Activated effector memory CD4-positive, alpha-beta T cell treated with anti-CD3 and anti-CD28 coated beads, Interleukin-2, amount 50 U/mL, for 16 hours (primary cell): Measurements from ENCODE around the gene STRBP.
"Not testable (repeated sequence)": the region's sequence is repeated elsewhere in the genome, so short reads cannot be mapped to it uniquely, and the experiment has no call there.

ENCODE experiments used
- DNase-seq: peaks from one replicate; pipeline ENCODE4 v3.0.0-alpha.2; 2020

Gene STRBP

DNA sequence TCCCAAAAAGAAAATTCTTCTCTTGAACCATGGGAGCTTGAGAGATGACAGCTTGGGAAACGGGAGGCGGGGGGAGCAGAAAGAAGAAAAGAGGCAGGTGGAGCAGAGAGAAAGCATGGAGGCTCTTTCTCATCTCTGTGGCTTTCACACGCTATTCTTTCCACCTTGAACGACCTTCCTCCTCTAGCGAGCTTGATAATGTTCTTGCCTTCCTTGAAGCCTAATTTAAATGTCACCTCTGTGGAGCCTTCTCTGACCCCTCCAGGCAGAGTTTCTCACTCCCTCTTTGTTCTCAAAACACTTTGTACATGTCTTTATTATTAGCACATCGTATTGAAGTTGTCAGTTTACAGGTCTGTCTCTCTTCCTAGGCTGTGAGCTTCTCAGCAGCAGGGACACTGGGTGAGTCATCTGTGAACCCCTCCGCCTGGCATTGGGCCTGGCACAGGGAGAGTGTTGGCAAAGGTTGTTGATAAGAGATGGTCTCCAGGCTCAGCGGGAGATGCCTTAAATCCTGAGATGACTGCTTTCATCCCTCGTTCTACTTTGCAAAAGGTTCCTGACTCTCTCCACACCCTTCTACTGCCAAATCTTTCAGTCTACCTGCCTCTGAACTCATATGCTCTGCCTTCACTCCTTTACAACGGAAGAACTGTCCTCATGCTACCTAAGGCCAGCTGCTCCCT is 14.1 kb upstream of the STRBP start:
- DNase-seq, result no peak

DNA sequence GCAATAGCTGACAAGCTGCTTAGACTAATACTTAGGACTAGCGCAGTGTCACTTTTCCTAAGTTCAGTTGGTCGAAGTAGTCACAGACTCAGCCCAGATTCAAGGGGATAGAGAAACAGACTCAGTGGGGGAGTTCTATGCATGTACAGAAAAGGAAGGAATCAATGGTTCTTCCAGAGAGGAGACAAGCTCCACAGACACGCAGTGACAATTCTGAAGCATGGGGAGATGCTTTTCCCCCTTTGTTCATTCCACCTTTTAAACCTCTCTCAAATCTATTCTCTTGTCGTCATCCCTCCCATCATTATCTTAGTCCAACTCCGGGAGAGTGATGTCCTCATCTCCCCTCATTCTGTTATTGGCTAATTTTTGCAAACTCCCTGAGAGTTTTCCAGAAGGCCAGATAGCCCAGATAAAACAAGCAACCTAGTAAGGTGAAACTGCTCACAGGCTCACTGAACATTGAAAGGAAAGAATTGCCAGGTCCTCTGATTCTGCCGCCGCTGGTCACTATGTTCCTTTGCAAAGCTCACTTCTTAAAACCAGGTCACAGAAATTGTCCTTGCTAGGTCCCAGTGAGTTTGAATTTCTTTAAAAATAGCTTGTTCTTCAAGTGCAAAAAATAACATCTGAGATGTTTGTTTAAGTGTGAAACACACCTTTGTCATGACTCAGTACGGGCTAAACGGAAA is 13.4 kb upstream of the STRBP start:
- no peak for DNase-seq

DNA sequence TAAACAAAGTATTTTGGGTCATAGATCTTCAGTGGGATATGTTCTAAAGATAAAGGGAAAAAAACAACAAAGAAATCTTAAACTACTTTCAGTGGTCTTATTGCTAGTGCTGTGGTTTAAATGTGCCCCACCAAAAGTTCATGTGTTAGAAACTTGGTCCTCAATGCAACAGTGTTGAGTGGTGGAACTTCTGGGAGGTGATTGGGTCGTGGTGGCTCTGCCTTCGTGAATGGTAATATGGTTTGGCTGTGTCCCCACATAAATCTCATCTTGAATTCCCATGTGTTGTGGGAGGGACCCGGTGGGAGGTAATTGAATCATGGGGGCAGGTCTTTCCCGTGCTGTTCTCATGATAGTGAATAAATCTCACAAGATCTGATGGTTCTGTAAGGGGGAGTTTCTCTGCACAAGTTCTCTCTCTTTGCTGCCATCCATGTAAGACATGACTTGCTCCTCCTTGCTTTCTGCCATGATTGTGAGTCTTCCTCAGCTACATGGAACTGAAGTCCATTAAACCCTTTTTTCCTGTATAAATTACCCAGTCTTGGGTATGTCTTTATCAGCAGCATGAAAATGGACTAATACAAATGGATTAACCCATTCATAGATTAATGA is 10.6 kb upstream of the STRBP start:
- not testable (repeated sequence) for DNase-seq

DNA sequence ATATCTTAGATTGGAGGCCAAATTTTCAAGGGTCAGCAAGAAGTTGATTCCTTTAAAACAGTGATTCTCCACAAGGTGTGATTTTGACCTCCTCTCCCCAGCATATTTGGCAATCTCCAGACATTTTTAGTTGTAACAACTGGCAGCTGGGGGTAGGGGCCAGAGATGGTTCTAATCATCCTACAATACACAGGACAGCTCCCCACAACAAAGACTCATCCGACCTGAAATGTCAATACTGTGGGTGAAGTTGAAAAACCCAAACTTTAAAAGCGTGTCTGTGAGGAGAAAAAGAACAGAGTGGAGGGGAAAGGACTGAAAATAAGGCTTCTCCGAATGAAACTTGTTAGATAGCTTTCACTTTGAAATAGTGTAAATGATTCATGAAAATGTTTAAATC is 10.0 kb upstream of the STRBP start:
- DNase-seq, result no peak

DNA sequence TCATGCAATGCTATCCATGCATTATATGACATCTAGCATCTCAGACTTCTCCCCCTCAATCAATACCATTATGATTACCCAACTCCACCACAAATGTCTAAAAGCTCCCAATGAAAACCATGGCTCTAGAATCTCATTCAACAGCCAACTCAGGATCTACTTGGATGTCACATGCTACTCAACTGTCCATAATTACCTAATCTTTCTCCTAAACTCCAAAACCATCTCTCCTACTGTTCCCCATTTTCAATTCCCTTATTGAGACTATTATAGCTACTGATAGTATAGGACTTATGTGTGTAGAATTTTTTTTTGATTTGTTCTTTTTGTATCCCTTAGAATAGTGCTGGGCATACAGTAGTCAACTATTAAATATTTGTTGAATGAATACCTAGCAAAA is 8.2 kb upstream of the STRBP start:
- no peak for DNase-seq

DNA sequence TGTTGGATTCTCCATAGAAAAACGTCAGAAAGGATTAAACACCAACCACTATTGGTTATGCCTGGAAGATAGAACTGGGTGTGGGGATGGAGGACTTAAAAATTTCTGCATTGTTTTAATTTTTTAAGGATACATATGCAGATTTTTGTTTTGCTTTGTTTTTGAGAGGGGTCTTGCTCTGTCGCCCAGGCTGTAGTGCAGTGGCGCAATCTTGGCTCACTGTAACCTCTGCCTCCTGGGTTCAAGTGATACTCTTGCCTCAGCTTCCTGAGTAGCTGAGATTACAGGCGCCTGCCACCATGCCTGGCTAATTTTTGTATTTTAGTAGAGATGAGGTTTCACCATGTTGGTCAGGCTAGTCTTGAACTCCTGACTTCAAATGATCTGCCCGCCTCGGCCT is 2.7 kb upstream of the STRBP start:
- not testable (repeated sequence) for DNase-seq

DNA sequence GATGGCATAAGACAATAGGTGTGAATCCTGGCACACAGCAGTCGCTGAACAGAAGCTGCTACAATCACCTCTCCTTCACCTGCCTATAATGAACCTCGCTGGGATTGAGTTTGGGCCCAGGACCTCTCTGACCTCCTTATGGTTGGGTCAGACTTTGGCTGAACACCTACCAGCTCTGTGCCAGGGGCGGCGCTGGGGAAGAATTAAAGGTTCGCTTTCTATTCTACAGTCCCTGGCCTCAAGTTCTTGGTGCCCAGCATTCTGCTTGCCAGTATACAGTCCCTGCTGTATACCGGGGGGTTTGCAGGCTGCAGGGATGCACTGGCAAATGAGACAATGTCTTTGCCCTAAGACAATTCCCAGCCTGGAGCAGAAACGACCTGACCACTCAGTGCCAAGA is 895 bp upstream of the STRBP start:
- no peak for DNase-seq

DNA sequence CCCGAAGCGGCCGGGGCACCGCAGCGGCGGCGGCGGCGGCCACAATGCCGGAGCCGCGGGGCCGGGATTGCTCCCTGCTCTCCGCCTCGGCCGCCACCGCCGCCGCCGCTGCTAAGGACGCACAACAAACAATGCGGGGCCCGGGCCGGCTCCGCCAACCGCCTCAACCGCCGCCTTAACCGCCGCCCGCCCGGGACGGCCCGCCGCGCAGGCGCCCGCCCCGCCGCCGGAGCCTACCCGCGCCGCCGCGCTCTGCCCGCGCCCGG is 254 bp downstream of the STRBP start:
- DNase-seq, result no peak

DNA sequence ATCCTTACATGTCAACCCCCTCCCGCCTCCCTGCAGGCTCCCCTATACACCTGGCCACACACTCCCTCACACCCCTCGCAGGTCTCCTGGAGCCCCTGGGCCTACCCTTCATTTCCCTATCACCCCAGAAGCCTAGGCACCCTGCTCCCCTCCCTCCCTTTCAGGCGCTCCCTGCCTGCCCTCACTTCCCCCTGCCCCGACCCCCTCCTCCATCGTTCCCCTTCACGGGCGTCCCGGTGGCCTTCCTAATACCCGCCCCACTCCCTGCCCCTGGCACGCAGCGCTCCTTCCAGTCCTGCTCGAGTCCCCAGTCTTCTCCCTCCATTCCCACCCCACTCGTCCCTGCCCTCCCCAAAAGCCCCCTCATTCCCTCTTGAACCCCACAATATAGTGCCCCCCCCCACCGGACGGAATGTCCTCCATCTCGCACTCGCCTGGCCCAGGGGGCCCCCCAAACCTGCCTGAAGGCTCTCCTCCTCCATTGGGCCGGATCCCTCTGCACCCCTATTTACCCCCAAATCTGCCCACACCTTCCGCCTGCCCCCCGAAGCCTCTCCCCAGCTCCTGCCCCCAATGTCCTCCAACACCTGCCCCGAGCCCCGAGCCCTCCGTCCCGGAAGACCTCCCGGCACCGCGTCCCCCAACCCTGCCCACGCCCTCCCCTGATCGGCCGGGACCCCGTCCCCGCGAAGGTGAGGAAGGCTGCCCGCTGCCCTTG is 746 bp downstream of the STRBP start:
- no peak for DNase-seq

DNA sequence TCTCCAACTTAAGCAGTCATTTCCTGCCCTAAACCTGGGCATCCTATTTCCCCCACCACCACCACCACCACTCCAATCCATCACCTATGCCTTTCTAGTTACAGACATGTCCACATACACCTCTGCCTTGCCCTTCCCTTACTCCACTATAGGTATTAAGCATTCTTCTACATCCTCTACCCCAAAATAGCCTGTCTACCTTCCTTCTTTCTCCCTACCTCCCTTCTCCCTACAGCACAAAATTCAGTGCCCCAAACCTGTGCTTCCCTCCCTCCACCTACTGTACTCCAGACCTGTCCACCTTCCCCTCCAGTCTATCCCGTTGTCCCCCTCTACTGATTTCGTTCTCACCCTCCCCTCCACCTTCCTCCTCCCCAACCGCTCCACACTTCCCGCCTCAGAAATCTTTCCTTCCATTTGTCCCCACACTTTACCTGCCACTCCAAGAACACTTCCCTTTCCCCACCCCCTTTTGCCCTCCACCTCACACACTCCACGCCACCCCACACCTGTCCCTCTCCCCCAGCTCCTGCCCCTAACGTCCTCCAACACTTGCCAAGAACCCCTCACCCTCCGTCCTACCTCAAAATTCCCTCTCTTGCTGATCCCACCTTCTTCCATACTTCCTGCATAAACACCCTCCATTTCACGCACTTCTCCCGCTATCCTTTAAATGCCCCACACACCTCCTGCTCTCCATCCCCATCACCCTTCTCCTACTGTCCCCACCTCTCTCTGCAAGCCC is 1.6 kb downstream of the STRBP start:
- no peak for DNase-seq

DNA sequence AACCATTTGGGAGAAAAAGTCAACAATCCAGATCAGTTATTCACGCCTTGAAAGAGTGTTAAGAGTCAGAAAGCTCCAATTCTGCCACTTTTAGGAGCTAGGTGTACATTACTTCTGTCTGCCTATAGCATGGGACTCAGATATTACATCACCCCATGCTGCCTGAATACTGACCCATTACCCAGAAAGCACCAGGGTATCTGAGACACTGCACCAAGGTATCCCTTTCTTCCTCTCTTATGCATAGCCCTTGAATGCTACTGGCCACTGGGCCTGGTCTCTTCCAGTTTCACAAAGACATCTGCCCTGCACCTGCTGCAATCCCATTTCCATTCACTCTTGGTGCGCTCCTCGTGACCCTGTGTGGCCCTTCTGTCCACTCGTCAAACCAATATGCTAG is 2.6 kb downstream of the STRBP start:
- DNase-seq, result no peak

DNA sequence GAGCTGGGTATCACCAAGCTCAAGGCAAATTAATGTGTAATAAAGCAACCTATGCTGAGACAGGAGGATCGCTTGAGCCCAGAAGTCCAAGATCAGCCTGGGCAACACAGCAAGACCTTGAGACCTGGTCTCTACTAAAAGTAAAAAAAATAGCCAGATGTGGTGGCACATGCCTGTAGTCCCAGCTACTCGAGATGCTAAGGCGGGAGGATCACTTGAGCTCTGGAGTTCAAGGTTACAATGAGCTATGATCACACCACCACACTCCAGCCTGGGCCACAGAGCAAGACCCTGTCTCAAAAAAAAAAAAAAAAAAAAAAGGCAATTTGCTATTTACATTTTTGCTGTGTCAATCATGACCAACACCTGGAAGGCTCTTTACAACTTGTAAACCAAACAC is 5.2 kb downstream of the STRBP start:
- no peak for DNase-seq

DNA sequence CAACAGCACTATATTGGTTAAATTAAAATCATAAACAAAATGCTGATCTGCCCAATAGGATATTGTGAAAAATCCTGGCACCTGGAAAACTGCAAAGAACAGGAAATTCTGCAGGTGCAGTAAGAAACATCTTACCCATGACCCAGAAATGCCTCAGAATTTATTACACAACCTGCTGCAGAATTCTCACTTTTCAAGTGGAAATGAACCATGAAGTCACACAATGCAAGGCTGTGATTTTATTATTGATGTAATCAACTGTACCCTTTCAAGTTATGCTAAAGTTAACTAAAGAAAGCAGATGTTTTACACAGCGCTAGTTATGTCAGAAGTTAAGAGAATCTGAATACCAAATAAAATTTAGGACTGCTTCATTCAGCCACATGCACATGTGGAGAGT is 6.0 kb downstream of the STRBP start:
- no peak for DNase-seq

DNA sequence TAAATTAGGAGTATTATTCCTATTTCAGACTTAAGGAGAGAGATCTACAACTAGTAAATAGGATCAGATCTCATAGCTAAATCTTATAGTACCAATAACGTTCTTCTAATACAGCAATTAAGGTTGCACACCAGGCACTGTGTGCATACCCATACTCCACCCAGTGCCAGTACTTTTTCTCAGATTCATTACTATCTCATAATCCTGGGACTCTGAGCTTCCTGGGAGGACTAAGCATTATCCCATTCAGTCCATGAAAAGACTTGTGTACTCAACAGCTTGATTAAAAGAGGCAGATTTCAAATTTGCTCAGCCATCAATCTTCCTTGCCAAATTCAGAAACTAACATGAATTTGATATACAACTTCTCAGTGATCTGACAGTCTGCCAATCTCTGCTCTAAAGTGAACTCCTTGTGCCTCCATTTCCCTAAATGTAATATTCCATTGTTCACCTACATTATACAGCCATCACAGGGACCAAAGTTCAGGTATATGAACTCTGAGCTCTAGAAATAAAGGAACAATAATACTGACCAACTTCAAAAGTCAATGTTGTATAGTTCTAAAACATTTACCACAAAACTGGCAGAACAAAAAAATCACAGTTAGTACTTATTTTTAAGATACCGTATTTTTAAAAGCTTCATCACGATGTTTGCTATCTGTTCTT is 7.2 kb downstream of the STRBP start:
- no peak for DNase-seq

DNA sequence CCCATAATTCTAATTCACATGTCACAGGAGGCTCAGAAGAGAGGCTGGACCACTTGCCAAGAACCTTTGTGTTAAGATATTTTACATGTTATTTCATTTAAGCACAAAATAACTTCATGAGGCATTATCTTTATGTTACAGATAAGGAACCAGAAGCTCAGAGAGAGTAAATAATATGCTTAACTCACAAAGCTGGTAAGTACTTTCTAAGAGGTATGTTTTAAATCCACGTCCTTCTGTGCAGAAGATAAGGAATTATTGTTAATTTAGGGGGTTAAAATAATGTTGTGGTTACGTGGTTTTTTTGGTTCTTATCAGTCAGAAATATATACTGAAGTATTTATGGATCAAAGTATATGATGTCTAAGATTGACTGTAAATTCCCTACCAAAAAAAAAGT is 8.0 kb downstream of the STRBP start:
- no peak for DNase-seq

DNA sequence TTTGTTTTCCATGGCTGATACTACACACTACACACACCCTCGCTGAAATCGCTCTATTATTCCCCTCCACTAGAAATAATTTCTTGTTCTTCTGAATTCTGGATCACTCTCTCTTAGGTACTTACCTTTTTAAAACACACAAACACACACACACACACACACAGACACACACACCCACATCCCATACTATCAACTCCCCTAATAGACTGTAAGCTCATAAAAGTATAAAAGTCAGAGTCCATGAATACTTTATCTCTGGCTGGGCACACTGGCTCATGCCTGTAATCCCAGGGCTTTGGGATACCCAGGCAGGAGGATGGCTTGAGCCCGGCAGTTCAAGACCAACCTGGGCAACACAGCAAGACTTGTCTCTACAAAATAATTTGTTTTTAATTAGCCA is 11.1 kb downstream of the STRBP start:
- no peak for DNase-seq

DNA sequence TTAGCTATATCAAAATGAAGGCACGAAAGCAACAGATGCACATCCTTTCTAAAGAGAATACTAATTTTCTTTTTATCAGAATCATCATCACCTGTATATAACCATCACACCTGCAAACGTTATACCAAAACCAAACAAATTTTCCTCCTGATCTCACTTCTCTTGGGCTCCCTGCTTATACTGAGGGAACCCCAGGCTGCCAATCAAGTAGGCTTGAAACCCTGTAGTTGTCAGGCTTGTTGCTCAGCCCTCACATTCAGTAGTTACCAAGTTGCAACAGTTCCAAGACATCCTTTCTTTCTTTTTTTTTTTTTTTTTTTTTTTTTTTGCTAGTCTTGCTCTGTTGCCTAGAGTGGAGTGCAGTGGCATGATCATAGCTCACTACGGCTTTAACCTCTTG is 12.7 kb downstream of the STRBP start:
- no peak for DNase-seq

DNA sequence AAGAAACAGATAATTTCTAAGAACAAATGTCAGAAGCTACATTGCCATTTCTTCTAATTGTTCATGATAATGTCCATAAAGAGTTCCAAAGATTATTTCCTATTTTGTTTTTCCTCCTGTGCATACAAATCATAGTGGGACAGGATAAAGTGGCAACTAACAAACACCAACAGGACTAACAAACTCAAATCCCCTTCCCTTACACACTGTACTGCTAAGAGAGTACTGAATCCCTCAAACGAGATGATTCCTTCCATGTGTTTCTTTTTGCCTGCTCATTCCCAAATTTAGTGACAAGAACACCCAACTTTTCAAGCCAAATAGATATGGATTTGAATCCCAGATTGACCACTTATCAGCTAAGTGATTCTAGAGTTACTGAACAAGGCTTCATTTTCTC is 15.2 kb downstream of the STRBP start:
- DNase-seq, result no peak

DNA sequence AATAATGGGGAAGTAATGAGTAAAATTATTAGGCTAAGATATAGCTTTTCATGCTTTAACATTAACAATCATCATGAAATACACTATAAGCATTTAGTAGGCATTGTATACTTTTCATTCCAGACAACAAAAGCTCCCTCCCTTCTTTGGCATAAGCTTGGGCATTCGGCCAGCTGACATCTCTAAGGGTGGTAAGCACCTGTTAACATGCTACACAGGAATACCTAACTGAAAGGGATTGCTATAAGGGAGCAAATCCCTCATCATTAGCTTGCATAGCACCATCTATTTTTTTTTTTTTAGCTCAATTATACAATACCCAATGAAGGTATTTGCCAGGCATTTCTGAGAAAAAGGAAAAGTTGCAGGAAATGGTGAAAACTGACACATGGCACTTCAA is 16.6 kb downstream of the STRBP start:
- no peak for DNase-seq

DNA sequence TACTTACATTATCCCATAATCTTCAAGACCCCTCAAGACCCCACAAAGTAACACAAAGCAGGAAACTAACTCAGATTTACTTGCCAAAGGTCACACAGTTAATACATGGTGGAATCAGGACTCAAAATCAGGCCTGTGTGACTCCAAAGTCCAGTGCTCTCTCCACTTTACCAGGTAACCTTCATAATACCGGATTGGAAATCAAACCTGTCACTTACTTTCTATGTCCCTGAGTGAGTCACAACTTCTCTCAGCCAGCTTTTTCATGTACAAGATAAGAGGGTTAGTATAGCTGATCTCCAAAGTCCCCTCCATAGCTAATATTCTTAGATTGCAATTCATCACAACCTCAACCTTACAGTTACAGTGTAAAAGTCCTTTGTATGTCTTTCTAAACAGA is 17.1 kb downstream of the STRBP start:
- no peak for DNase-seq

DNA sequence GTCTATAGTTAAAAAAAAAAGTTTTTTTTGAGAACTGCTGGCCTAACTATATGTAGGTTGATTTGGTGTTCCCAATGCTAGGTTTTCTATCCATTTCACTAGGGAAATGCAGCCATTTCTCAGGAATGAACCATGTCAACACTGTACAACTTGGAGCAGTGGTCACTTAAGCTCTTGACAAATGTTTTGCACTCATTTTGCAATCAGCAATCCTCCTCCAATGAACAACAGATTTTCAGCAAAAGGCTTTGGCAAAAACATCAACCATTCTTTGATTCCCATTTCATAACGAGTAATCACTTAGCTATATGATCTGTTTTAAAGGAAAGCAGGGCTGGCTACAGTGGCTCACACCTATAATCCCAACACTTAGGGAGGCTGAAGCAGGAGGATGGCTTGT is 17.9 kb downstream of the STRBP start:
- no peak for DNase-seq

DNA sequence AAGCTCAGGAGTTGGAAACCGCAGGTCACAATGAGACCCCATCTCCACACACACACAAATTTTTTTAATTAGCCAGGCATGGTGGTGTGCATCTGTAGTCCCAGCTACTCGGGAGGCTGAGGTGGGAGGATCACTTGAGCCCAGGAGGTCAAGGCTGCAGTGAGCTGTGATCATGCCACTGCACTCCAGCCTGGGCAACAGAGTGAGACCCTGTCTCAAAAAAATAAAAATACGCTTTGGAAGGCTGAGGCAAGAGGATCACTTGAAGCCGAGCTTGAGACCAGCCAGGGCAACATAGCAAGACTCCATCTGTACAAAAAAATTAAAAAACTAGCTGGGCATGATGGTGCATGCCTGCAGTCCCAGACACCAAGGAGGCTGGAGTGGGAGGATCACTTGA is 19.2 kb downstream of the STRBP start:
- DNase-seq, result not testable (repeated sequence)

DNA sequence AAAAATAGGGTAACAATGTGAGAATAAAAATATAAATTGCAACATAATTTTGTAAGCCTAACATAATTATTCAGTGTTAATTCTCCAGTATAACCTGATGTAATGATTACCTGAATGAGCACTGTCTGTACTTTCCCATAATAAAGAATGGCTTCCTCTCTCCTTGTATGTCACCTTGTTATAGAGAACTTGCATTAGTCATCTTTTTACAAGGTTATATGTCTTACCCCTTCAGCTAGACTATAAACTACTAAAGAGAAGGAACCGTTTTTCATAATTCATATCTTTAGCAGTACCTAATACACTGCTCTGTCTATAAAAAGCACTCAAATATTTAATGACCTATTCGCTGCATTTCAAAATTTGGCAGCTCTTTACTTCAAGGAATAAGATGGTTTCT is 19.8 kb downstream of the STRBP start:
- DNase-seq, result no peak
